RWPE2 (cell line): ENCODE results near the gene RTN4RL1.
A peak's percentile ranks its signal among the peaks of the same experiment; 100 is the strongest.

Source experiments
- ATAC-seq: fragments of 200-7000 bp; cut with Tn5 transposase; 3 replicates; pipeline ENCODE4 v1.9.1; 2021; ENCODE audit warnings: low read depth
- DNase-seq: peaks from one replicate; pipeline ENCODE4 v3.0.0-alpha.2; 2020; ENCODE audit warnings: low spot score
- H3K27ac ChIP-seq: fragments of 450-650 bp; 2 replicates; pipeline ENCODE4 v1.5.1; 2017; ENCODE audit warnings: mild to moderate bottlenecking; ENCODE audit not compliant: poor library complexity, severe bottlenecking
- H3K27me3 ChIP-seq: fragments of 250-450 bp; sonication (Bioruptor Pico); 2 replicates; pipeline ENCODE4 v1.5.1; 2021; ENCODE audit warnings: mild to moderate bottlenecking, moderate library complexity; ENCODE audit not compliant: insufficient read depth, poor library complexity, severe bottlenecking
- H3K36me3 ChIP-seq: fragments of 250-450 bp; sonication (Bioruptor Pico); 2 replicates; pipeline ENCODE4 v1.5.1; 2020; ENCODE audit warnings: low read depth, mild to moderate bottlenecking, moderate library complexity
- H3K4me1 ChIP-seq: fragments of 250-450 bp; sonication (Bioruptor Pico); 2 replicates; pipeline ENCODE4 v1.5.1; 2021; ENCODE audit warnings: mild to moderate bottlenecking, moderate library complexity; ENCODE audit not compliant: insufficient read depth, poor library complexity, severe bottlenecking
- H3K4me3 ChIP-seq: fragments of 250-450 bp; sonication (Bioruptor Pico); 2 replicates; pipeline ENCODE4 v1.5.1; 2021; ENCODE audit warnings: mild to moderate bottlenecking, moderate library complexity; ENCODE audit not compliant: severe bottlenecking
- H3K9me3 ChIP-seq: fragments of 250-450 bp; sonication (Bioruptor Pico); 2 replicates; pipeline ENCODE4 v1.5.1; 2021; ENCODE audit warnings: mild to moderate bottlenecking, moderate library complexity; ENCODE audit not compliant: severe bottlenecking
- TF ChIP-seq, protein P1 (sequence below): fragments of 450-650 bp; IDR thresholded peaks from one replicate; pipeline ENCODE4 v1.5.1; 2017; ENCODE audit warnings: mild to moderate bottlenecking, moderate library complexity; ENCODE audit not compliant: poor library complexity, severe bottlenecking

The RTN4RL1 gene

GRCh38 chr17:1959871-1960544 lies 65.1 kb downstream of the RTN4RL1 start:
- no peak for DNase-seq

DNA sequence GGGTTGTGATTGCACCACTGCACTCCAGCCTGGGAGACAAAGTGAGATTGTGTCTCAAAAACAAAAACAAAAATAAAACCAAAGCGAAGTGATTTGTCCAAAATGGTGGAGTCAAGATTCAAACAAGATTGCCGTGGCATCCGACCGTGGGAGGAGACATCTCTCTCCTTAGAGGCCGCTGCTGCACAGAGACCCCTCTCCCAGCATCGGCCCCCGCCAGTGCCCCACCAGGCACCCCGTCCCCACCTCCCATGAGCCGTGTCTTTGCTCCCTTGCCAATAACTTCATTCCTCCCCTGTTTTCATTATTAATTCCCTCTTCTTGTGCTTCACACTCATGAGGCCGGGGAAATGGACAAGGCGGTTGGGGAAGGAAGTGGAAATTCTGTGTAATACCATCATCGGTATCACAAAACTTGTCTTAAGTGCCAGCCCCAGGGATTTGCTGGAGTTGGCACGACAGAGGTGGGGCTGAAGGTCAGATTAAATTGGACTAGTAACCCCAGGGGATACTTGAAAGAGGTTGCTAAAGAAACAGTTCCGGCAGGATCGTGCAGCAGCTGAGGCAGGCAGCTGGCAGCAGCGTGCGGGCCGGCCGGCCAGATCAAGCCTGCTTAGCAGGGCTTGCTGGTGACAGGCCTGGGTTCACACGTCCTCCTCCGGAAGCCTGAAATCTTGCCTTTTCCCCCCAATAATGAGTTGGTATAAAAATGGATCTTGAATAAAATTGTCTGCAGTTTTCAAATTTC lies 66.8 kb downstream of the RTN4RL1 start:
- Histone ChIP-seq H3K36me3 (no peaks in the 10 kb centered on the region), H3K4me1 (no peaks in the 10 kb centered on the region), H3K27ac (no peak overlapping the region), H3K9me3 (no peaks in the 10 kb centered on the region), H3K4me3 (no peak overlapping the region), H3K27me3 (no peaks in the 10 kb centered on the region)
- DNase-seq (no peak), ATAC-seq (no peak)
- TF ChIP-seq, protein P1, sequence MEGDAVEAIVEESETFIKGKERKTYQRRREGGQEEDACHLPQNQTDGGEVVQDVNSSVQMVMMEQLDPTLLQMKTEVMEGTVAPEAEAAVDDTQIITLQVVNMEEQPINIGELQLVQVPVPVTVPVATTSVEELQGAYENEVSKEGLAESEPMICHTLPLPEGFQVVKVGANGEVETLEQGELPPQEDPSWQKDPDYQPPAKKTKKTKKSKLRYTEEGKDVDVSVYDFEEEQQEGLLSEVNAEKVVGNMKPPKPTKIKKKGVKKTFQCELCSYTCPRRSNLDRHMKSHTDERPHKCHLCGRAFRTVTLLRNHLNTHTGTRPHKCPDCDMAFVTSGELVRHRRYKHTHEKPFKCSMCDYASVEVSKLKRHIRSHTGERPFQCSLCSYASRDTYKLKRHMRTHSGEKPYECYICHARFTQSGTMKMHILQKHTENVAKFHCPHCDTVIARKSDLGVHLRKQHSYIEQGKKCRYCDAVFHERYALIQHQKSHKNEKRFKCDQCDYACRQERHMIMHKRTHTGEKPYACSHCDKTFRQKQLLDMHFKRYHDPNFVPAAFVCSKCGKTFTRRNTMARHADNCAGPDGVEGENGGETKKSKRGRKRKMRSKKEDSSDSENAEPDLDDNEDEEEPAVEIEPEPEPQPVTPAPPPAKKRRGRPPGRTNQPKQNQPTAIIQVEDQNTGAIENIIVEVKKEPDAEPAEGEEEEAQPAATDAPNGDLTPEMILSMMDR = no peak

More at GRCh38 chr17:1959871-1960544, 65.1 kb downstream of the RTN4RL1 start:
- no peaks in the 10 kb centered on the region for H3K36me3 ChIP-seq
- TF ChIP-seq, protein P1 = no peak
- H3K4me1 ChIP-seq = no peaks in the 10 kb centered on the region
- H3K9me3 ChIP-seq = no peaks in the 10 kb centered on the region
- no peak overlapping the region for H3K27ac ChIP-seq
- no peak for ATAC-seq
- H3K27me3 ChIP-seq = no peaks in the 10 kb centered on the region
- H3K4me3 ChIP-seq = no peak overlapping the region

GRCh38 chr17:1957037-1957436 lies 68.1 kb downstream of the RTN4RL1 start:
- H3K27me3 ChIP-seq = no peaks in the 10 kb centered on the region
- H3K36me3 ChIP-seq = no peaks in the 10 kb centered on the region
- H3K9me3 ChIP-seq = no peaks in the 10 kb centered on the region
- ATAC-seq (no peak), DNase-seq (no peak)
- H3K4me3 ChIP-seq = no peak overlapping the region
- TF ChIP-seq, protein P1 = no peak
- H3K27ac ChIP-seq = no peak overlapping the region
- H3K4me1 ChIP-seq = no peaks in the 10 kb centered on the region

- Histone ChIP-seq H3K9me3 (no peaks in the 10 kb centered on the region), H3K4me3 (no peak overlapping the region), H3K27ac (no peak overlapping the region), H3K36me3 (no peaks in the 10 kb centered on the region), H3K4me1 (no peaks in the 10 kb centered on the region), H3K27me3 (no peaks in the 10 kb centered on the region)
- TF ChIP-seq, protein P1 = no peak
- ATAC-seq (no peak), DNase-seq (no peak)
Measured at GRCh38 chr17:1956134-1956533, 69.0 kb downstream of the RTN4RL1 start.

- Histone ChIP-seq H3K27me3 (no peaks in the 10 kb centered on the region), H3K27ac (no peak overlapping the region), H3K4me3 (no peak overlapping the region), H3K36me3 (no peaks in the 10 kb centered on the region), H3K4me1 (no peaks in the 10 kb centered on the region), H3K9me3 (no peaks in the 10 kb centered on the region)
- ATAC-seq (peak; percentile 52; the same call in 1 of the 3 replicates), DNase-seq (no peak)
- TF ChIP-seq, protein P1 = no peak
Measured at GRCh38 chr17:1953831-1954230, 71.3 kb downstream of the RTN4RL1 start.
